GM12873 (cell line): ENCODE data around the gene KRT12.

Source experiments
- CTCF ChIP-seq: IDR thresholded peaks from 2 replicates; pipeline ENCODE4 v1.5.1; 2012; ENCODE audit warnings: low read depth, mild to moderate bottlenecking, moderate library complexity, low read length, control low read depth; ENCODE audit not compliant: insufficient read depth; ENCODE audit errors: missing control alignments

Gene KRT12

GRCh38 chr17:40852364-40852763, 14.7 kb downstream of the KRT12 start:
- no peak for TF ChIP-seq CTCF

GRCh38 chr17:40850293-40850972, 16.6 kb downstream of the KRT12 start:
- TF ChIP-seq CTCF: no peak

DNA sequence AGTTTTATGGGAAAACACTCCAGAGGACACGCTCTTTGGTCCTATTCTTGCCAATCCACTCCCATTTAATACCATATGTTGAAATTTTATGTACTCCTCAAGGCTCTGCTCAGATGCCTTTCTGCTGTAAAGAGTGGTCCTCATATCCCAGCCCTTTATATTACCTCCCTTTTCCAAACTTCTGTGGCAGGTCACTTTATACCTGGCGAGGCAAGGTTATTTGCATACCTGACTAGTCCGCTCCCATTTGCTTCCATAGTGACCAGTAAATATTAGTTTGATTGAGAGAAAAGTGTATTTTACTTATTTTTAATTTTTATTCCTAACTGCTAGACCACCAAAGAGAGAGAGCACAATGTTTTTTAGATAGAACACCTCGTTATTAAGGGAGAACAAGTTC, 17.3 kb downstream of the KRT12 start:
- no peak for TF ChIP-seq CTCF

GRCh38 chr17:40848583-40849235, 18.3 kb downstream of the KRT12 start:
- no peak for TF ChIP-seq CTCF

- no peak for TF ChIP-seq CTCF
Measured at GRCh38 chr17:40846515-40847144, 20.4 kb downstream of the KRT12 start.

DNA sequence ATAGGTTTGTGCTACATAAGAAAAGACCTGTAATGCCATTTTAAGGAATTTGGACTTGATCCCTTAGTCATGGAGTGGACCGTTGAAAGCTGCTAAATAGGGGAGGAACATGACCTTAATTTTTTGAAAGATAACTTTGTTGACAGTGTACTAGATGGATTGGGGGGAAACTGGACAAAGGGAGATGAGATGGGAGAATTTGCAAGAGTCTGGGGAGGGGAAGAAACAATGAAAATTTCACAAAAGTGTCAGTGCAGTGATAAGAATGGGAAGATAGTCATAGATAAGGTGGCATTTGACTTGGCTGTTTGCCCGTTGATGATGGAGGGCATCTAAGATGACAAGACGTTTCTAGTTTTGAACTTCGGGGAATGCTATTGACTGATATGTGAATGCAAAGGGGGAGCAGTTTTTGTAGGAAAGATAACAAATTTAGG, 22.3 kb downstream of the KRT12 start:
- no peak for TF ChIP-seq CTCF

DNA sequence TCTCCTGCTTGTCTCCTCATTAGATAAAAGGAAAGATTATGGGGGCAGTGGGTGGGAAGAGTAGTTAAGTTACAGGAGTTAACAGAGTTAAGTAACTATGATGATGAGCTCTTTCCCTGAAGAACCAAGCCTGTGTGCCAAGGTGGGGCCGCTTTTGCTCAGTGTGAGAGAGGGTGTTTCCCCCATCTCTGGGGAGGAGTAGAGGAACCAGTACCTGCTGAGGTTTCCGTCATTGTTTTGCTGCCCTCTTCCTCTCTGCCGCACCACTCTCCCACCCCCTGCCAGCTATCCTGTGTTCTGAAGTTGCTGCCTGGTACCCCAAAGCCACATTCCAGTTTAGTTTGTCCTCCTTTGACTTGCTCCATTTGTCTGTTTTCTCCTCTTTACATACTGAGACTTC, 23.8 kb downstream of the KRT12 start:
- TF ChIP-seq CTCF: no peak
